Caco-2 (cell line): ENCODE results near the gene TTC33. TPM values are rescaled to one million over a fixed set of nuclear protein-coding genes. Genes with fewer than 3 reads are reported as not detected.

ENCODE experiments used
- BruUV-seq: library from RNA; stranded (reverse); fragments of 400-500 nt; replicated peaks from 2 replicates; lab custom pipeline; 2021; lab: Mats Ljungman, UMichigan
- CTCF ChIA-PET: fragments of 300-600 bp; sonication (Branson Sonifier 250); formaldehyde crosslinking; loops from one replicate; lab custom pipeline; 2022; ENCODE audit warnings: antibody characterized with exemption; lab: Charles Lee
- POLR2A ChIA-PET: fragments of 300-600 bp; sonication (Branson Sonifier 250); formaldehyde crosslinking; loops from one replicate; lab custom pipeline; 2022; ENCODE audit warnings: antibody characterized with exemption; lab: Charles Lee
- DNase-seq, 2 experiments: peaks; one replicate each; pipeline versions ENCODE4 v3.0.0 to v3.0.0-alpha.2; 2020 to 2022
- H3K27me3 ChIP-seq: replicated peaks from 2 replicates; pipeline ENCODE4 v1.6.0; 2011; ENCODE audit warnings: low read length; ENCODE audit not compliant: control insufficient read depth, insufficient read depth
- H3K36me3 ChIP-seq: 2 replicates; pipeline ENCODE4 v1.5.1; 2011; ENCODE audit warnings: low read length; ENCODE audit not compliant: control insufficient read depth, insufficient read depth
- H3K4me1 ChIP-seq: fragments of 250-450 bp; sonication (Bioruptor Pico); 2 replicates; pipeline ENCODE4 v1.5.1; 2020; ENCODE audit warnings: mild to moderate bottlenecking
- H3K4me3 ChIP-seq: 2 replicates; pipeline ENCODE4 v1.5.1; 2011; ENCODE audit warnings: low read depth, mild to moderate bottlenecking, control low read depth, low read length
- H3K9me3 ChIP-seq: fragments of 250-450 bp; sonication (Bioruptor Pico); 2 replicates; pipeline ENCODE4 v1.5.1; 2020; ENCODE audit warnings: mild to moderate bottlenecking, moderate library complexity
- H3K27ac Mint-ChIP-seq: one replicate; pipeline ENCODE4 v1.8.0; 2022; ENCODE audit warnings: mixed read lengths; ENCODE audit not compliant: unreplicated experiment
- H3K27me3 Mint-ChIP-seq: one replicate; pipeline ENCODE4 v1.8.0; 2022; ENCODE audit warnings: mixed read lengths; ENCODE audit not compliant: insufficient read depth, unreplicated experiment
- H3K36me3 Mint-ChIP-seq: one replicate; pipeline ENCODE4 v1.8.0; 2022; ENCODE audit warnings: mild to moderate bottlenecking, mixed read lengths; ENCODE audit not compliant: insufficient read depth, unreplicated experiment
- H3K4me1 Mint-ChIP-seq: one replicate; pipeline ENCODE4 v1.8.0; 2022; ENCODE audit warnings: low read depth, mixed read lengths; ENCODE audit not compliant: unreplicated experiment
- H3K4me3 Mint-ChIP-seq: one replicate; pipeline ENCODE4 v1.8.0; 2022; ENCODE audit warnings: mild to moderate bottlenecking, moderate library complexity, mixed read lengths; ENCODE audit not compliant: unreplicated experiment
- H3K9me3 Mint-ChIP-seq: one replicate; pipeline ENCODE4 v1.8.0; 2022; ENCODE audit warnings: mixed read lengths; ENCODE audit not compliant: unreplicated experiment
- CTCF ChIP-seq, 2 experiments: fragments of 200-600 bp in 1 of 2; IDR thresholded peaks; 1 replicate in 1 of 2; 2 replicates in 1 of 2; pipeline versions ENCODE4 v1.5.1 to v1.8.0; 2011 to 2022; ENCODE audit warnings: antibody characterized with exemption in 1 of 2, control low read depth in 1 of 2, inconsistent platforms in 1 of 2, low read depth in 1 of 2, low read length in 1 of 2, mild to moderate bottlenecking in 1 of 2, moderate library complexity in 1 of 2; ENCODE audit not compliant: insufficient read depth in 1 of 2, severe bottlenecking in 1 of 2, unreplicated experiment in 1 of 2
- intact Hi-C: fragments of 100-400 bp; cut with micrococcal nuclease; formaldehyde crosslinking; loops from one replicate; pipeline ENCODE4 v1.10.0; 2022; ENCODE audit not compliant: unreplicated experiment
- total RNA-seq: library from RNA; stranded (reverse); gene quantifications from 2 replicates; pipeline ENCODE4 v1.2.3, GENCODE V29; 2022

TTC33 gene
- total RNA-seq, 1 experiment from 2014 or later: 8.6 TPM

GRCh38 chr5:40784027-40784653 is 28.4 kb upstream of the TTC33 start:
- CTCF ChIA-PET: interaction anchor here (0.6 to 1.3 kb wide), 4 partner anchors 9 to 29 kb away, joined by 3 to 4 read pairs (median 3); no protein-coding TSS in a partner anchor
- H3K27ac Mint-ChIP-seq: peak overlapping the region; percentile 67
- no TSS peak for BruUV-seq

GRCh38 chr5:40781843-40782409 is 26.2 kb upstream of the TTC33 start:
- Histone ChIP-seq H3K36me3 (0 out of 2 replicates have a peak, but pooled peaks cover 1% of the 10 kb centered on the region), H3K4me3 (no peak overlapping the region), H3K9me3 (no peaks in the 10 kb centered on the region), H3K4me1 (peaks cover 46% of the 10 kb centered on the region), H3K27me3 (no peaks in the 10 kb centered on the region)
- Mint-ChIP-seq H3K27me3 (no peaks in the 10 kb centered on the region), H3K36me3 (peaks cover 23% of the 10 kb centered on the region), H3K9me3 (peaks cover 9% of the 10 kb centered on the region), H3K4me3 (no peak overlapping the region), H3K4me1 (peaks cover 31% of the 10 kb centered on the region), H3K27ac (no peak overlapping the region)
- TF ChIP-seq CTCF (IDR thresholded peaks at IDR 0.05; ENCODE audit: insufficient read depth in 1 of 2, low read depth in 1 of 2, low read length in 1 of 2, severe bottlenecking in 1 of 2, unreplicated experiment in 1 of 2): no peak
- no TSS peak for BruUV-seq
- no peak for DNase-seq
- intact Hi-C loops: no loop called here
- ChIA-PET CTCF (no interaction called here), POLR2A (no interaction called here)

More at GRCh38 chr5:40784027-40784653, 28.4 kb upstream of the TTC33 start:
- Histone ChIP-seq H3K27me3 (no peaks in the 10 kb centered on the region), H3K4me3 (no peak overlapping the region), H3K4me1 (peaks cover 46% of the 10 kb centered on the region), H3K9me3 (peaks cover 8% of the 10 kb centered on the region; the same call in 1 of the 2 replicates), H3K36me3 (0 out of 2 replicates have a peak, but pooled peaks cover 1% of the 10 kb centered on the region)
- peaks cover 35% of the 10 kb centered on the region for H3K36me3 Mint-ChIP-seq
- intact Hi-C loops: loop anchor here (1.0 to 2.0 kb wide), 3 partner anchors 14 to 743 kb away; partner anchors contain the start of genes PRKAA1 and TTC33
- H3K4me1 Mint-ChIP-seq: peaks cover 31% of the 10 kb centered on the region
- peak overlapping the region; percentile 61 for H3K4me3 Mint-ChIP-seq
- POLR2A ChIA-PET: interaction anchor here (0.7 to 1.0 kb wide), 2 partner anchors 14 to 52 kb away, joined by 3 to 5 read pairs; partner anchors contain the start of gene PRKAA1
- TF ChIP-seq CTCF (IDR thresholded peaks at IDR 0.05; ENCODE audit: insufficient read depth in 1 of 2, low read depth in 1 of 2, low read length in 1 of 2, severe bottlenecking in 1 of 2, unreplicated experiment in 1 of 2): no peak
- no peaks in the 10 kb centered on the region for H3K27me3 Mint-ChIP-seq
- DNase-seq: peak; percentile 80 to 90
- peaks cover 16% of the 10 kb centered on the region for H3K9me3 Mint-ChIP-seq

- Histone ChIP-seq H3K9me3 (no peaks in the 10 kb centered on the region), H3K4me3 (no peak overlapping the region), H3K27me3 (no peaks in the 10 kb centered on the region), H3K36me3 (0 out of 2 replicates have a peak, but pooled peaks cover 1% of the 10 kb centered on the region), H3K4me1 (peaks cover 52% of the 10 kb centered on the region)
- intact Hi-C loops: no loop called here
- no peak for DNase-seq
- peaks cover 36% of the 10 kb centered on the region for H3K4me1 Mint-ChIP-seq
- no peak for TF ChIP-seq CTCF (IDR thresholded peaks at IDR 0.05; ENCODE audit: insufficient read depth in 1 of 2, low read depth in 1 of 2, low read length in 1 of 2, severe bottlenecking in 1 of 2, unreplicated experiment in 1 of 2)
- no peak overlapping the region for H3K4me3 Mint-ChIP-seq
- H3K27ac Mint-ChIP-seq: no peak overlapping the region
- H3K9me3 Mint-ChIP-seq: peaks cover 7% of the 10 kb centered on the region
- peaks cover 22% of the 10 kb centered on the region for H3K36me3 Mint-ChIP-seq
- CTCF ChIA-PET: no interaction called here
- H3K27me3 Mint-ChIP-seq: no peaks in the 10 kb centered on the region
- BruUV-seq: no TSS peak
- POLR2A ChIA-PET: no interaction called here
Observed at GRCh38 chr5:40780858-40781257, 25.1 kb upstream of the TTC33 start.
